BJ (cell line): ENCODE measurements around the gene PHLDA1. TPM values are rescaled to one million over a fixed set of nuclear protein-coding genes. Genes with fewer than 3 reads are reported as not detected.
"Not testable (repeated sequence)": the region's sequence is repeated elsewhere in the genome, so short reads cannot be mapped to it uniquely, and the experiment has no call there.

ENCODE experiments used
- CTCF ChIA-PET: fragments of 350-600 bp; formaldehyde crosslinking; extraction: SDS; loops from one replicate; lab custom pipeline; 2021; ENCODE audit warnings: antibody characterized with exemption, inconsistent platforms; lab: Yijun Ruan, JAX
- POLR2A ChIA-PET: fragments of 300-600 bp; sonication (Branson Sonifier 250); formaldehyde crosslinking; extraction: SDS; loops from one replicate; lab custom pipeline; 2021; ENCODE audit warnings: antibody characterized with exemption; lab: Charles Lee
- DNase-seq: peaks from one replicate; pipeline ENCODE4 v3.0.0-alpha.2; 2011; ENCODE audit warnings: low read depth
- H3K27me3 ChIP-seq: 2 replicates; pipeline ENCODE4 v1.6.0; 2011; ENCODE audit warnings: low read length; ENCODE audit not compliant: control insufficient read depth, insufficient read depth
- H3K36me3 ChIP-seq: 2 replicates; pipeline ENCODE4 v1.5.1; 2011; ENCODE audit warnings: low read length; ENCODE audit not compliant: control insufficient read depth, insufficient read depth
- H3K4me3 ChIP-seq: 2 replicates; pipeline ENCODE4 v1.5.1; 2011; ENCODE audit warnings: low read depth, mild to moderate bottlenecking, control low read depth, low read length
- polyA plus RNA-seq: library from polyadenylated mRNA; depleted of rRNA; stranded (reverse); fragments of >200 nt; gene quantifications from 2 replicates; pipeline ENCODE4 v1.2.3, GENCODE V29; 2011
- TF ChIP-seq, protein P1 (sequence below): IDR thresholded peaks from 2 replicates; pipeline ENCODE4 v1.5.1; 2011; ENCODE audit warnings: low read depth, mild to moderate bottlenecking, control low read depth, inconsistent platforms, low read length, moderate library complexity; ENCODE audit not compliant: insufficient read depth

The PHLDA1 gene
- polyA plus RNA-seq, 1 experiment, result 8.1 TPM

DNA sequence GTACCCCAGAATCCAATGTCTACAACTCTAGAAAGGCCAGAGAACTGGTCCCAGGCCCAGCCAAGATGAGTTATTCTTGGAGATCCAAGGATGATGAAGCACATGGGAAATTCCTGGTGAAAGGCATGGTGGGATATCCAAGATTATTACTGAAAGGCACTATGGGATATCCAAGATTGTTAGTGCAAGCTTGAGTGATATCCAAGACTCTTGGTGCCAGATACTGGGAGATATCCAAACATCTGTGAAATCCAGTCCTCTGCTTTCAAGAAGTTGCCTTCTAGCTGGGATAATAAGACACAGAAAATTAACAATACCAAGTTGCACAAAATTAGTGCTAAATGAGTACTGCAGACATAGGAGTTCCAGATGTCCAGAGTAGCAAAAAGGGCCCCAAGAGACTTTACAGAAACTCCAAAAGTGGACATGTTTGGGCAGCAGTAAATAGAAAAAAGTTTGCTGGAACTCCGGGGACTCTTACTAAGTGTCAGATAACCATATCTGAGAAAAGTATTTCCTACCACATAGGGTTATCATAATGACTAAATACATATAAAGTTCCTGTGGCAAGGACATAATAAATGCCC, 34.6 kb downstream of the PHLDA1 start:
- TF ChIP-seq, protein P1, sequence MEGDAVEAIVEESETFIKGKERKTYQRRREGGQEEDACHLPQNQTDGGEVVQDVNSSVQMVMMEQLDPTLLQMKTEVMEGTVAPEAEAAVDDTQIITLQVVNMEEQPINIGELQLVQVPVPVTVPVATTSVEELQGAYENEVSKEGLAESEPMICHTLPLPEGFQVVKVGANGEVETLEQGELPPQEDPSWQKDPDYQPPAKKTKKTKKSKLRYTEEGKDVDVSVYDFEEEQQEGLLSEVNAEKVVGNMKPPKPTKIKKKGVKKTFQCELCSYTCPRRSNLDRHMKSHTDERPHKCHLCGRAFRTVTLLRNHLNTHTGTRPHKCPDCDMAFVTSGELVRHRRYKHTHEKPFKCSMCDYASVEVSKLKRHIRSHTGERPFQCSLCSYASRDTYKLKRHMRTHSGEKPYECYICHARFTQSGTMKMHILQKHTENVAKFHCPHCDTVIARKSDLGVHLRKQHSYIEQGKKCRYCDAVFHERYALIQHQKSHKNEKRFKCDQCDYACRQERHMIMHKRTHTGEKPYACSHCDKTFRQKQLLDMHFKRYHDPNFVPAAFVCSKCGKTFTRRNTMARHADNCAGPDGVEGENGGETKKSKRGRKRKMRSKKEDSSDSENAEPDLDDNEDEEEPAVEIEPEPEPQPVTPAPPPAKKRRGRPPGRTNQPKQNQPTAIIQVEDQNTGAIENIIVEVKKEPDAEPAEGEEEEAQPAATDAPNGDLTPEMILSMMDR, result no peak
- H3K27me3 ChIP-seq, result no peaks in the 10 kb centered on the region
- CTCF ChIA-PET, result no interaction called here
- H3K4me3 ChIP-seq, result no peak overlapping the region
- H3K36me3 ChIP-seq, result no peaks in the 10 kb centered on the region
- no peak for DNase-seq
- POLR2A ChIA-PET, result no interaction called here

DNA sequence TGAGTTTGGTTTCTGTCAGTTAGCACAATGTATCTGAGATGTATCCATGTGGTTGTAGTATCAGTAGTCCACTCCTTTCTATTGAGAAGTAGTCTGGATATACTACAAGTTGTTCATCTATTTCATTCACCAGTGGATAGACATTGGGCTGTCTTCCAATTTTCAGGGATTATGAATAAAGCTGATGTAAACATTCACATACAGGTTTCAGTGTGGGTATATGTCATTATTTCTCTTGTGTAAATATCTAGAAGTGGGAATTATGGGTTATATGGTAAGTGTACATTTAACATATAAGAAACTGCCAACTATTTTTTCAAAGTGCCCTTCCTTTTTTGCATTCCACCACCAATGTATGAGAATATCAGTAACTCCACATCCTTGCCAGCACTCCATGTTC, 35.9 kb downstream of the PHLDA1 start:
- TF ChIP-seq, protein P1, result no peak
- H3K4me3 ChIP-seq, result no peak overlapping the region
- no peaks in the 10 kb centered on the region for H3K27me3 ChIP-seq
- ChIA-PET POLR2A (no interaction called here), CTCF (no interaction called here)
- H3K36me3 ChIP-seq, result no peaks in the 10 kb centered on the region
- no peak for DNase-seq

DNA sequence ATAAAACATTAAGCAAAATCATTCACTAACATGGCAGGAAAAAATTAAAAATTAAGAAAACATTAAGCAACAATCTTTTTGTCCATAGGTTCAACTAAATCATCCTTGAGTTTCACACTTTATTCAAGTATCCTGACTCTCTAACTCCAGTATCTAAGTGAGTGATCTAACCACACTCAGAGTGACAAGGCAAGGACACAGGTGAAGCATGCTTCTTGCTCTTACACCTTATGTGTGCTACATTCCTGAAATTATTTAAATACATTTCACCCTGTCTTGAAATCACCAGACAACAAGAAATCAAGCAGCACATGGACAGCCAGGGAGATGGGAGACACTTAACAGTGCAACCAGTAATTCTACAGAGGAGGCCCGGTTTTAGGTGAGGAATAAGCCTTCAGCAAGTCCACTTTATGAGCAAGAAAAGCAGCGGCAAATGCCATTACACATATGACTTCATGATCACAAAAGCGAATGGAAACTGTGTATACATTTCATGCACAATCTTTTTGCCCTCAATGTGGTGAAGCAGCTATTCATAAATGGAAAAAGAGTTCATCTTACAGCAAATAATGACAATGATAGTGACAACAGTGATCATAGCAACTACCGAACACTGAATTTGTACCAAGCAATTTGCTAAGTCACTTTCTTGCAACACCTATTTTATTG, 37.4 kb downstream of the PHLDA1 start:
- no peaks in the 10 kb centered on the region for H3K36me3 ChIP-seq
- ChIA-PET CTCF (no interaction called here), POLR2A (no interaction called here)
- no peaks in the 10 kb centered on the region for H3K27me3 ChIP-seq
- no peak overlapping the region for H3K4me3 ChIP-seq
- TF ChIP-seq, protein P1, result no peak
- no peak for DNase-seq

DNA sequence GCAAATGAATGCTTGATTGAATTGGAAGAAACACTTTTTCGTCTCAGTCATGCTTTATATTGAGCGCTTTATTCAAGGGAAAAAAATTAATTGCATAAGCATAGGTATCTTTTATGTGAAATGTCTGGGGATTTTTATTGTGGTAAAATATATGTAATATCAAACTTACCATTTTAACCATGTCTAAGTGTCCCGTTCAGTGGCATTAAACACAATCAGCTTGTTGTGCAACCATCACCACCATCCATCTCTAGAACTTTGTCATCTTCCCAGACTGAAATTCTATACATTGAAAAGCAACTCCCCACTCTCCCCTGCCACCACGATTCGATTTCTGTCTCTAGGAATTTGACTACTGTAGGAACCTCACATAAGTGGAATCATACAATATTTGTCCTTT, 39.8 kb downstream of the PHLDA1 start:
- ChIA-PET CTCF (no interaction called here), POLR2A (no interaction called here)
- no peaks in the 10 kb centered on the region for H3K36me3 ChIP-seq
- no peaks in the 10 kb centered on the region for H3K27me3 ChIP-seq
- no peak for DNase-seq
- no peak overlapping the region for H3K4me3 ChIP-seq
- TF ChIP-seq, protein P1, result no peak

DNA sequence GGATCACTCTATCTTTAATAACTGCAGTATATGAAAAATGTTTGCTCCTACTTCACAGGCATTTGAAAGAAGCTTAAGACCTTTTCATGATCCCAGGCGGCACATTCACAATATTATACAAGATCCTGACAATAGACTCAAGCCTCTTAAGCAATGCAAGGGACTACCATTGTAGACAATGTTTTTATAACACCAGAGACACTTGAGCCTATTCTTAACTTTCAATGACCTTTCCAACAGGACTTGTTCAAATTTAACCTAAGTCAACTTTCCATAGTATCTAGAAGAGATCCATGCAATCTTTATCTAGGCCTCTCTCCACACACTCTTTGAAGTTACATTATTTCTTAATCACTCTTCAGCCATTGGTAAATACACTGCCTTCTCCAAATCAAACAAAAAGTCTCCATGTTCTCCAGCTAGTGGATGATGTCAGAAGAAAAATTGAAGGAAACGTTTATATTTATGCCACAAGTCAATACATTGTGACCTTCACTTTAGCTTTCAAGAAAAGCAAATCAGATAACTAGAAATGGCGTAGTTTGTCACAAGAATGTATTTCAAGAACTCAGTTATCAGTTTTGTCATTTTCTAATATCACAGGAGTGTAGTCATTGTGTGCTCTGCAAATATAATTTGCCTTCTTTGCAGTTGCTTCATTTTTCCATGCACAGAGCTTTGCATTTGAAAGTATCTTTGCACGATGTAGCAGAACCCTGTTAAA, 41.2 kb downstream of the PHLDA1 start:
- CTCF ChIA-PET, result interaction anchor here (0.5 to 1.0 kb wide), 3 partner anchors 13 to 278 kb away, joined by 3 to 4 read pairs (median 3); no protein-coding TSS in a partner anchor
- POLR2A ChIA-PET, result no interaction called here
- H3K4me3 ChIP-seq, result no peak overlapping the region
- TF ChIP-seq, protein P1, result no peak
- no peaks in the 10 kb centered on the region for H3K36me3 ChIP-seq
- DNase-seq, result no peak
- no peaks in the 10 kb centered on the region for H3K27me3 ChIP-seq

DNA sequence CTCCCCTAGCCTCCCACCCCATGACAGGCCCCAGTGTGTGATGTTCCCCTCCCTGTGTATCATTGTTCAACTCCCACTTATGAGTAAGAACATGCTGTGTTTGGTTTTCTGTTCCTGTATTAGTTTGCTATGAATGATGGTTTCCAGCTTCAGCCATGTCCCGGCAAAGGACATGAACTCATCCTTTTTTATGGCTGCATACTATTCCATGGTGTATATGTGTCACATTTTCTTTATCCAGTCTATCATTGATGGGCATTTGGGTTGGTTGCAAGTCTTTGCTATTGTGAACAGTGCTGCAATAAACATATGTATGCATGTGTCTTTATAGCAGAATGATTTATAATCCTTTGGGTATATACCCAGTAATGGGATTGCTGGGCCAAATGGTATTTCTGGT, 43.9 kb downstream of the PHLDA1 start:
- H3K36me3 ChIP-seq, DNase-seq, H3K27me3 ChIP-seq, H3K4me3 ChIP-seq, POLR2A ChIA-PET: not testable (repeated sequence)
- CTCF ChIA-PET, result interaction anchor here (1.1 kb wide), 1 partner anchor 11 kb away, joined by 3 read pairs; no protein-coding TSS in a partner anchor
